HG02610 (cell line): ENCODE results near the gene CIC.

ENCODE experiments used
- ATAC-seq: cut with Tn5 transposase; IDR thresholded peaks from one replicate; pipeline ENCODE4 v1.9.1; 2021; ENCODE audit warnings: mild to moderate bottlenecking, moderate library complexity; ENCODE audit not compliant: unreplicated experiment

Gene CIC

GRCh38 chr19:42275103-42275502, 6.1 kb downstream of the CIC start:
- ATAC-seq, result no peak

- ATAC-seq, result no peak
These were observed 6.5 kb downstream of the CIC start for GRCh38 chr19:42275517-42275916.

GRCh38 chr19:42276284-42276683, 7.2 kb downstream of the CIC start:
- ATAC-seq, result no peak

- no peak for ATAC-seq
These were observed 7.8 kb downstream of the CIC start for GRCh38 chr19:42276821-42277220.

GRCh38 chr19:42277821-42278451, 8.9 kb downstream of the CIC start:
- ATAC-seq, result no peak

GRCh38 chr19:42278452-42279154, 9.6 kb downstream of the CIC start:
- ATAC-seq, result no peak

GRCh38 chr19:42279155-42279901, 10.3 kb downstream of the CIC start:
- no peak for ATAC-seq

GRCh38 chr19:42279902-42280814, 11.1 kb downstream of the CIC start:
- ATAC-seq, result peak; percentile 15

GRCh38 chr19:42280815-42281145, 11.7 kb downstream of the CIC start:
- no peak for ATAC-seq

- no peak for ATAC-seq
These were observed 12.2 kb downstream of the CIC start for GRCh38 chr19:42281146-42281826.

GRCh38 chr19:42281827-42282762, 13.0 kb downstream of the CIC start:
- ATAC-seq, result no peak

GRCh38 chr19:42282819-42283187, 13.8 kb downstream of the CIC start:
- ATAC-seq, result no peak

GRCh38 chr19:42283188-42284065, 14.4 kb downstream of the CIC start:
- peak; percentile 41 for ATAC-seq

GRCh38 chr19:42284066-42284501, 15.0 kb downstream of the CIC start:
- peak; percentile 25 for ATAC-seq

GRCh38 chr19:42284591-42285341, 15.7 kb downstream of the CIC start:
- ATAC-seq, result no peak

GRCh38 chr19:42285541-42285941, 16.5 kb downstream of the CIC start:
- no peak for ATAC-seq

- ATAC-seq, result no peak
These were observed 16.9 kb downstream of the CIC start for GRCh38 chr19:42285988-42286348.
